CD8-positive, alpha-beta memory T cell (primary cell): ENCODE results near the gene TEAD4. TPM values are rescaled to one million over a fixed set of nuclear protein-coding genes. Genes with fewer than 3 reads are reported as not detected.

Source experiments
- CTCF ChIA-PET: fragments of 350-600 bp; sonication (Branson Sonifier 250); formaldehyde crosslinking; loops from one replicate; lab custom pipeline; 2021; ENCODE audit warnings: antibody characterized with exemption; lab: Charles Lee
- POLR2A ChIA-PET: fragments of 350-600 bp; sonication (Branson Sonifier 250); formaldehyde crosslinking; loops from one replicate; lab custom pipeline; 2021; ENCODE audit warnings: antibody characterized with exemption; lab: Charles Lee
- DNase-seq, 5 donors: peaks; one replicate each; pipeline versions ENCODE4 v3.0.0 to v3.0.0-alpha.2; 2020 to 2022; ENCODE audit warnings: mixed read lengths in 1 of 5
- H3K27ac ChIP-seq: one replicate; pipeline ENCODE4 v1.7.0; 2013; ENCODE audit warnings: low read depth, mild to moderate bottlenecking, low read length, moderate library complexity
- H3K27me3 ChIP-seq: 2 replicates; pipeline ENCODE4 v1.7.0; 2013; ENCODE audit warnings: low read length, mild to moderate bottlenecking; ENCODE audit not compliant: insufficient read depth, poor library complexity, severe bottlenecking
- H3K36me3 ChIP-seq: 2 replicates; pipeline ENCODE4 v1.7.0; 2013; ENCODE audit warnings: mild to moderate bottlenecking, low read length, moderate library complexity; ENCODE audit not compliant: insufficient read depth
- H3K4me1 ChIP-seq: 2 replicates; pipeline ENCODE4 v1.7.0; 2013; ENCODE audit warnings: mild to moderate bottlenecking, low read length, moderate library complexity; ENCODE audit not compliant: insufficient read depth
- H3K4me3 ChIP-seq: 2 replicates; pipeline ENCODE4 v1.7.0; 2013; ENCODE audit warnings: mild to moderate bottlenecking, low read length
- H3K9me3 ChIP-seq: 2 replicates; pipeline ENCODE4 v1.7.0; 2013; ENCODE audit warnings: mild to moderate bottlenecking, low read length
- H3K27ac Mint-ChIP-seq, 8 donors: one replicate each; pipeline ENCODE4 v1.8.0; 2020 to 2021; ENCODE audit warnings: mixed read lengths in 8 of 8, mild to moderate bottlenecking in 6 of 8, inconsistent platforms in 3 of 8, moderate library complexity in 3 of 8
- H3K27me3 Mint-ChIP-seq, 2 donors: one replicate each; pipeline ENCODE4 v1.8.0; 2020 to 2021; ENCODE audit warnings: mixed read lengths in 2 of 2, mild to moderate bottlenecking in 1 of 2, moderate library complexity in 1 of 2
- H3K36me3 Mint-ChIP-seq, 3 donors: one replicate each; pipeline ENCODE4 v1.8.0; 2020 to 2021; ENCODE audit warnings: mixed read lengths in 3 of 3, inconsistent platforms in 1 of 3, mild to moderate bottlenecking in 1 of 3
- H3K4me1 Mint-ChIP-seq, 3 donors: one replicate each; pipeline ENCODE4 v1.8.0; 2020 to 2021; ENCODE audit warnings: mixed read lengths in 3 of 3, inconsistent platforms in 1 of 3, mild to moderate bottlenecking in 1 of 3
- H3K4me3 Mint-ChIP-seq, 7 donors: one replicate each; pipeline ENCODE4 v1.8.0; 2020 to 2021; ENCODE audit warnings: mixed read lengths in 7 of 7, mild to moderate bottlenecking in 6 of 7, moderate library complexity in 4 of 7, inconsistent platforms in 2 of 7
- H3K9me3 Mint-ChIP-seq, 5 donors: one replicate each; pipeline ENCODE4 v1.8.0; 2020 to 2022; ENCODE audit warnings: mixed read lengths in 5 of 5, mild to moderate bottlenecking in 3 of 5, moderate library complexity in 2 of 5, inconsistent platforms in 1 of 5
- polyA plus RNA-seq: library from polyadenylated mRNA; unstranded; fragments of 300-500 nt; fragmentation: Illumina TruSeq; gene quantifications from one replicate; pipeline ENCODE4 v1.2.3, GENCODE V29; 2021
- total RNA-seq, 2 experiments: library from RNA; stranded (reverse); gene quantifications; one replicate each; pipeline ENCODE4 v1.2.3, GENCODE V29; 2021

The TEAD4 gene
- total and polyA plus RNA-seq, 3 experiments from 2014 or later, result 1.7 to 2.1 TPM; not detected in 1

- H3K4me3 Mint-ChIP-seq, result no peak overlapping the region
- H3K36me3 Mint-ChIP-seq, result no peaks in the 10 kb centered on the region
- H3K36me3 ChIP-seq, result no peaks in the 10 kb centered on the region
- H3K27ac ChIP-seq, result no peak overlapping the region
- no peaks in the 10 kb centered on the region for H3K9me3 Mint-ChIP-seq
- ChIA-PET CTCF (interaction anchor here (1.5 kb wide), 1 partner anchor 31 kb away, joined by 3 read pairs; no protein-coding TSS in a partner anchor), POLR2A (no interaction called here)
- H3K4me3 ChIP-seq, result no peak overlapping the region
- H3K4me1 Mint-ChIP-seq, result no peaks in the 10 kb centered on the region
- H3K27me3 Mint-ChIP-seq, result peaks cover 28 to 38% of the 10 kb centered on the region in 2 donors
- no peak for DNase-seq
- no peaks in the 10 kb centered on the region for H3K9me3 ChIP-seq
- peak overlapping the region in 1 of 8 donors; percentile 19 for H3K27ac Mint-ChIP-seq
- H3K27me3 ChIP-seq, result peaks cover 5% of the 10 kb centered on the region
- H3K4me1 ChIP-seq, result no peaks in the 10 kb centered on the region
These were observed 83.6 kb downstream of the TEAD4 start for GRCh38 chr12:3042826-3043225.

DNA sequence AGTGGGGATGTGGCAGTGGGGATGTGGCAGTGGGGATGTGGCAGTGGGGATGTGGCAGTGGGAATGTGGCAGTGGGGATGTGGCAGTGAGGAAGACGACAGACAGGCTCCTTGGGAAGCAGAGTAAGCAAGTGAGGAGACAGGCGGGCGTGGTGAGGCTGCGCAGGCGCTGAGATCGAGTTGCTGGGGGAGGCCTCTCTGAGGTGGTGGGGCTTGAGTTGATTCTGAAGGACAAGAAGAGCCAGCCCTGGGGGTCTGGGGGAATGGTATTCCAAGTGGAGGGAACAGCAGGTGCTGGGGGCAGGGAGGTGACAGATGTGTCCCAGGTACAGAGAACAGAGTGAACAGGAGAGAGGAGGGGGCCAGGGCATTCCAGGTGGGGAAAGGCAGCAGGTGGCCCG is 84.2 kb downstream of the TEAD4 start:
- Mint-ChIP-seq H3K27ac (peak overlapping the region in 1 of 8 donors; percentile 90), H3K4me3 (no peak overlapping the region), H3K36me3 (no peaks in the 10 kb centered on the region), H3K4me1 (no peaks in the 10 kb centered on the region), H3K9me3 (no peaks in the 10 kb centered on the region), H3K27me3 (peaks cover 23 to 38% of the 10 kb centered on the region in 2 donors)
- H3K27me3 ChIP-seq, result peaks cover 5% of the 10 kb centered on the region
- no peaks in the 10 kb centered on the region for H3K36me3 ChIP-seq
- H3K4me1 ChIP-seq, result no peaks in the 10 kb centered on the region
- H3K4me3 ChIP-seq, result no peak overlapping the region
- no peak for DNase-seq
- CTCF ChIA-PET, result no interaction called here
- no peaks in the 10 kb centered on the region for H3K9me3 ChIP-seq
- POLR2A ChIA-PET, result no interaction called here
- no peak overlapping the region for H3K27ac ChIP-seq

DNA sequence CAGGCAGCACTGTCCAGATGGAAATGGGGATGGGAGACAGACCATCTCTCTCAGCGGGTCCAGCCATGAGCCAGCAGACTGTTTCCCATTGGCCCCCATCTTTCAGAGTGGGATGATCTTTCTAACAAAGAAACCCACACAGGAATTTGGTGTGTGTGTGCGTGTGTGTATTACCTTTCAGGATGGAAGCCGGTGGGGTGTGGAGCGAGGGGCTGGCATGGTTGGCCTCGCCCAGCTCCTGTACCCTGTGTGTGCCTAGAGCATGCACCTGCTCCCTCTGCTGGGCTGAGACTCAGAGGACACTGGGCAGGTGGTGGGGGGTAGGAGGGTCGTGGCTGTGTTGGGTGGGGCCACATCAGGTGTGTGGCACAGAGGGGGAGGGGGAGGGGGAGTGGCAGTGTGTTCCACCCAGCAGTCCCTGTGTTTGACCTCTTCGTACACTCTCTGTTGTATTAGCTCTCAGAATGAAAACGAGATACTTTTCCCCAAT is 85.0 kb downstream of the TEAD4 start:
- no peaks in the 10 kb centered on the region for H3K36me3 Mint-ChIP-seq
- Histone ChIP-seq H3K4me1 (no peaks in the 10 kb centered on the region), H3K27ac (no peak overlapping the region), H3K4me3 (no peak overlapping the region), H3K27me3 (peaks cover 5% of the 10 kb centered on the region), H3K36me3 (no peaks in the 10 kb centered on the region), H3K9me3 (no peaks in the 10 kb centered on the region)
- no peaks in the 10 kb centered on the region for H3K4me1 Mint-ChIP-seq
- no peak for DNase-seq
- no peak overlapping the region for H3K27ac Mint-ChIP-seq
- POLR2A ChIA-PET, result no interaction called here
- no peak overlapping the region for H3K4me3 Mint-ChIP-seq
- no peaks in the 10 kb centered on the region for H3K9me3 Mint-ChIP-seq
- CTCF ChIA-PET, result no interaction called here
- H3K27me3 Mint-ChIP-seq, result peaks cover 20 to 38% of the 10 kb centered on the region in 2 donors

DNA sequence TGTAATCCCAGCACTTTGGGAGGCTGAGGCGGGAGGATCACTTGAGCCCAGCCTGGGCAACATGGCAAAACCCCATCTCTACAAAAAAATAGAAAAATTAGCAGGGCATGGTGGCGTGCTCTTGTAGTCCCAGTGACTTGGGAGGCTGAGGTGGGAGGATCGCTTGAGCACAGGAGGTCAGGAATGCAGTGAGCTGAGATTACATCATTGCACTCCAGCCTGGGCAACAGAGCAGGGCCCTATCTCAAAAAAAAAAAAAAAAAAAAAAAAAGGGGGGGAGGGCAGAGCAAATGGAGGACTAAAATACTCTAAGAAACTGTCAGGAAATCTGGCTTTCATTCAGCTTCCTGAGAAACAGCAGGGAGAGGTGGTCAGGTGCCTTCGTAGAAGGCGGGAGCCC is 86.3 kb downstream of the TEAD4 start:
- Histone ChIP-seq H3K4me1 (no peaks in the 10 kb centered on the region), H3K36me3 (no peaks in the 10 kb centered on the region), H3K9me3 (no peaks in the 10 kb centered on the region), H3K27ac (no peak overlapping the region), H3K4me3 (no peak overlapping the region), H3K27me3 (peaks cover 5% of the 10 kb centered on the region)
- no peak for DNase-seq
- no peak overlapping the region for H3K4me3 Mint-ChIP-seq
- H3K9me3 Mint-ChIP-seq, result no peaks in the 10 kb centered on the region
- ChIA-PET CTCF (no interaction called here), POLR2A (no interaction called here)
- no peaks in the 10 kb centered on the region for H3K36me3 Mint-ChIP-seq
- H3K4me1 Mint-ChIP-seq, result no peaks in the 10 kb centered on the region
- no peak overlapping the region for H3K27ac Mint-ChIP-seq
- peaks cover 27 to 38% of the 10 kb centered on the region in 2 donors for H3K27me3 Mint-ChIP-seq

DNA sequence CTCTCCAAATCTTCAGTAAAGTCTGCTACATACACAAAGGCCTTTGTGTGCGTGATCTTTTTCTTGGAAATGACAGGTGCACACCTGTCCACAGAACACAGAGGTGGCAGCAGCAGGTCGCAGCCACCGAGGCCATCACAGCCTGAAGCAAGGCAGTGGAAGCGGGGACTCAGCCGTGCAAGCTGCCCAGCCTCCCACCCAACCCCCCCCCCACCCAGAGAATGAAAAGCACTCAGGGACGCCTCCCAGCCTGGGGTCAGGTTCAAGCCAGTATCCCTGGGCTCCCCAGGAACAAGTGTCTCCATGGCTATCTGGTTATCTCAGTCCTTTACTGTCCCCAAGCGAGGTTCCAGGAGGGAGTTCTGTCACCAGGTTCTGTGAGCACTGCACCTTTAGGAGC is 86.8 kb downstream of the TEAD4 start:
- DNase-seq, result no peak
- no peaks in the 10 kb centered on the region for H3K36me3 Mint-ChIP-seq
- no peaks in the 10 kb centered on the region for H3K9me3 ChIP-seq
- H3K4me3 Mint-ChIP-seq, result no peak overlapping the region
- peaks cover 27 to 38% of the 10 kb centered on the region in 2 donors for H3K27me3 Mint-ChIP-seq
- no peak overlapping the region for H3K4me3 ChIP-seq
- no peaks in the 10 kb centered on the region for H3K4me1 Mint-ChIP-seq
- H3K27ac ChIP-seq, result no peak overlapping the region
- ChIA-PET POLR2A (no interaction called here), CTCF (no interaction called here)
- H3K36me3 ChIP-seq, result no peaks in the 10 kb centered on the region
- H3K9me3 Mint-ChIP-seq, result no peaks in the 10 kb centered on the region
- H3K27me3 ChIP-seq, result peaks cover 5% of the 10 kb centered on the region
- H3K4me1 ChIP-seq, result no peaks in the 10 kb centered on the region
- H3K27ac Mint-ChIP-seq, result no peak overlapping the region

DNA sequence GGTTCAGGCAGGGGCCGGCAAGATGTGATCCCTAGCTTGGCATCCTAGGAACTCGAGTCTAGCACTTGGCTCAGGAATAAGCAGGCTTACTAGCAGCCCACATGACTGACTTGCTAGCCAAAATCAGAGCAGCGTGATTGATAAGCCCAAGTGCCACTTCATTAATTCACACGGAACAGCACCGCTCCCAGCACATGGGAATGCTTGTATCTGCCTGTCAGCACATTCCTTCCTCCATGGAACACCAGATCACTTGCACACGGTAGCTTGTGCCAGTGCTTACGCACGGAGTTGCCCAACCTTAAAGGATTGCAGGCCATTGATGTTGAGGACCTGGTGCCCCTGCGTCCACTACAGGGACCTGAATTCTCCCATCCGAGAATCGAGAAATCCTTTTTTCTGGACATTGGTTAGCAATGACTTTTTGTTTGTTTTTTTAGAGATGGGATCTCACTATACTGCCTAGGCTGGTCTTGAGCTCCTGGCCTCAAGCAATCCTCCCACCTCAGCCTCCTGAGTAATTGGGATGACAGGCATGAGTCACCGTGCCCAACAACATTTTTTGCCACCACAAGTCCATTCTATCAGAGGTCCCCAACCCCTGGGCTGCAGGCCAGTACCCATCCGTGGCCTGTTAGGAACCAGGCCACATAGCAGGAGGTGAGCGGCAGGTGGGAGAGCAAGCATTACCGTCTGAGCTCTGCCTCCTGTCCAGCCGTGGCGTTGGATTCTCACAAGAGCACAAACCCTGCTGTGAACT is 87.4 kb downstream of the TEAD4 start:
- no peaks in the 10 kb centered on the region for H3K4me1 Mint-ChIP-seq
- H3K4me3 ChIP-seq, result no peak overlapping the region
- H3K9me3 Mint-ChIP-seq, result no peaks in the 10 kb centered on the region
- no peak overlapping the region for H3K4me3 Mint-ChIP-seq
- H3K27ac Mint-ChIP-seq, result peak overlapping the region in 1 of 8 donors; percentile 65
- peaks cover 5% of the 10 kb centered on the region for H3K27me3 ChIP-seq
- no peak for DNase-seq
- POLR2A ChIA-PET, result no interaction called here
- H3K36me3 Mint-ChIP-seq, result no peaks in the 10 kb centered on the region
- H3K27me3 Mint-ChIP-seq, result peaks cover 25 to 38% of the 10 kb centered on the region in 2 donors
- no peak overlapping the region for H3K27ac ChIP-seq
- no peaks in the 10 kb centered on the region for H3K36me3 ChIP-seq
- no peaks in the 10 kb centered on the region for H3K4me1 ChIP-seq
- CTCF ChIA-PET, result no interaction called here
- no peaks in the 10 kb centered on the region for H3K9me3 ChIP-seq

DNA sequence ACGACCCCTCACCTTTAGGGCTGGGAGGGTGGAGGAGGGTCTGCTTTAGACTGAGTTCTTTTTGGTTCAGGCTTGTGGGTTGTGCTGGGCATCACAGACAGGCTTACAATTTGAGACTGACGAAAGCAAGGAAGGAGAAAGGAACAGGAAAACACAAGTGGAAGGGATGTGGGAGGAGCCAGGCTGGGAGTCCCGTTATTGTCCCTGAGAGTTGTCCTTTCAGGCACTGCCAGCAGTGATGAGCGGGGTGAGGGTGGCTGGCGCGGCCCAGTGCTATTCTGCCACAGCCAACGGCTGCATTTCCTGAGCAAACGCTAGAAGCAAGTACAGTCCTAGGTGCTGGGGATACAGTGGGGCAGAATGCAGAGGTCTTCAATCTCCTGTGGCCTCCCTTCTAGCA is 88.8 kb downstream of the TEAD4 start:
- Mint-ChIP-seq H3K27me3 (peaks cover 16 to 31% of the 10 kb centered on the region in 2 donors), H3K27ac (peak overlapping the region in 1 of 8 donors; percentile 26), H3K4me1 (no peaks in the 10 kb centered on the region), H3K36me3 (no peaks in the 10 kb centered on the region), H3K4me3 (no peak overlapping the region), H3K9me3 (no peaks in the 10 kb centered on the region)
- H3K4me3 ChIP-seq, result no peak overlapping the region
- no peak for DNase-seq
- ChIA-PET CTCF (no interaction called here), POLR2A (no interaction called here)
- no peaks in the 10 kb centered on the region for H3K4me1 ChIP-seq
- H3K27me3 ChIP-seq, result peaks cover 3% of the 10 kb centered on the region
- H3K9me3 ChIP-seq, result no peaks in the 10 kb centered on the region
- no peaks in the 10 kb centered on the region for H3K36me3 ChIP-seq
- no peak overlapping the region for H3K27ac ChIP-seq

- H3K27ac ChIP-seq, result no peak overlapping the region
- ChIA-PET CTCF (no interaction called here), POLR2A (no interaction called here)
- Mint-ChIP-seq H3K27me3 (peaks cover 15 to 25% of the 10 kb centered on the region in 2 donors), H3K36me3 (no peaks in the 10 kb centered on the region), H3K27ac (no peak overlapping the region), H3K4me3 (no peak overlapping the region), H3K4me1 (no peaks in the 10 kb centered on the region), H3K9me3 (no peaks in the 10 kb centered on the region)
- no peaks in the 10 kb centered on the region for H3K4me1 ChIP-seq
- no peak for DNase-seq
- no peaks in the 10 kb centered on the region for H3K36me3 ChIP-seq
- no peak overlapping the region for H3K4me3 ChIP-seq
- H3K27me3 ChIP-seq, result no peaks in the 10 kb centered on the region
- no peaks in the 10 kb centered on the region for H3K9me3 ChIP-seq
These were observed 89.3 kb downstream of the TEAD4 start for GRCh38 chr12:3048540-3048939.
